MG63 (cell line): ENCODE results near the gene PLCG2. TPM values are rescaled to one million over a fixed set of nuclear protein-coding genes. Genes with fewer than 3 reads are reported as not detected.

Experiments used
- DNase-seq: peaks from one replicate; pipeline ENCODE4 v3.0.0-alpha.2; 2020
- H3K27me3 ChIP-seq: fragments of 250-450 bp; sonication (Bioruptor Pico); 2 replicates; pipeline ENCODE4 v1.5.1; 2020; ENCODE audit warnings: mild to moderate bottlenecking, moderate library complexity
- H3K36me3 ChIP-seq: fragments of 250-450 bp; sonication (Bioruptor Pico); 2 replicates; pipeline ENCODE4 v1.5.1; 2020; ENCODE audit warnings: mild to moderate bottlenecking, moderate library complexity
- H3K4me3 ChIP-seq: fragments of 250-450 bp; sonication (Bioruptor Pico); 2 replicates; pipeline ENCODE4 v1.5.1; 2020; ENCODE audit warnings: mild to moderate bottlenecking, moderate library complexity
- H3K9me3 ChIP-seq: fragments of 250-450 bp; sonication (Bioruptor Pico); 2 replicates; pipeline ENCODE4 v1.5.1; 2020; ENCODE audit warnings: mild to moderate bottlenecking, moderate library complexity
- total RNA-seq: library from RNA; depleted of rRNA; stranded (reverse); fragments of >200 nt; shearing (Covaris generic); gene quantifications from 2 replicates; pipeline ENCODE4 v1.2.3, GENCODE V29; 2014; ENCODE audit warnings: low replicate concordance

PLCG2 gene
- total RNA-seq, 1 experiment from 2014 or later: 1.0 TPM

GRCh38 chr16:81817789-81818567 is 38.9 kb downstream of the PLCG2 start:
- Histone ChIP-seq H3K36me3 (no peaks in the 10 kb centered on the region), H3K4me3 (no peak overlapping the region), H3K27me3 (no peaks in the 10 kb centered on the region), H3K9me3 (no peaks in the 10 kb centered on the region)
- no peak for DNase-seq

- no peak for DNase-seq
- H3K9me3 ChIP-seq: no peaks in the 10 kb centered on the region
- no peaks in the 10 kb centered on the region for H3K27me3 ChIP-seq
- H3K4me3 ChIP-seq: no peak overlapping the region
- no peaks in the 10 kb centered on the region for H3K36me3 ChIP-seq
Observed at GRCh38 chr16:81818568-81818896, 39.4 kb downstream of the PLCG2 start.

GRCh38 chr16:81818905-81819304 is 39.8 kb downstream of the PLCG2 start:
- no peaks in the 10 kb centered on the region for H3K27me3 ChIP-seq

GRCh38 chr16:81821436-81822128 is 42.5 kb downstream of the PLCG2 start:
- no peak for DNase-seq
- Histone ChIP-seq H3K27me3 (no peaks in the 10 kb centered on the region), H3K36me3 (no peaks in the 10 kb centered on the region), H3K4me3 (no peak overlapping the region), H3K9me3 (no peaks in the 10 kb centered on the region)

More at GRCh38 chr16:81818905-81819304, 39.8 kb downstream of the PLCG2 start:
- Histone ChIP-seq H3K9me3 (no peaks in the 10 kb centered on the region), H3K36me3 (no peaks in the 10 kb centered on the region), H3K4me3 (no peak overlapping the region)
- no peak for DNase-seq

GRCh38 chr16:81823111-81823510 is 44.0 kb downstream of the PLCG2 start:
- no peak for DNase-seq
- Histone ChIP-seq H3K27me3 (no peaks in the 10 kb centered on the region), H3K4me3 (no peak overlapping the region), H3K9me3 (no peaks in the 10 kb centered on the region), H3K36me3 (no peaks in the 10 kb centered on the region)

- H3K27me3 ChIP-seq: no peaks in the 10 kb centered on the region
- DNase-seq: no peak
Observed at GRCh38 chr16:81823734-81824133, 44.6 kb downstream of the PLCG2 start.

GRCh38 chr16:81826523-81826922 is 47.4 kb downstream of the PLCG2 start:
- Histone ChIP-seq H3K36me3 (no peaks in the 10 kb centered on the region), H3K4me3 (no peak overlapping the region), H3K9me3 (no peaks in the 10 kb centered on the region), H3K27me3 (no peaks in the 10 kb centered on the region)
- DNase-seq: no peak

More at GRCh38 chr16:81823734-81824133, 44.6 kb downstream of the PLCG2 start:
- Histone ChIP-seq H3K4me3 (no peak overlapping the region), H3K9me3 (no peaks in the 10 kb centered on the region), H3K36me3 (no peaks in the 10 kb centered on the region)

GRCh38 chr16:81830845-81831540 is 51.9 kb downstream of the PLCG2 start:
- Histone ChIP-seq H3K27me3 (no peaks in the 10 kb centered on the region), H3K36me3 (no peaks in the 10 kb centered on the region), H3K9me3 (no peaks in the 10 kb centered on the region), H3K4me3 (no peak overlapping the region)
- DNase-seq: peak; percentile 42

GRCh38 chr16:81831722-81832126 is 52.6 kb downstream of the PLCG2 start:
- no peaks in the 10 kb centered on the region for H3K9me3 ChIP-seq
- no peak overlapping the region for H3K4me3 ChIP-seq
- no peaks in the 10 kb centered on the region for H3K36me3 ChIP-seq
- DNase-seq: no peak
- H3K27me3 ChIP-seq: no peaks in the 10 kb centered on the region

GRCh38 chr16:81832801-81833547 is 53.9 kb downstream of the PLCG2 start:
- Histone ChIP-seq H3K27me3 (no peaks in the 10 kb centered on the region), H3K36me3 (no peaks in the 10 kb centered on the region), H3K9me3 (no peaks in the 10 kb centered on the region), H3K4me3 (no peak overlapping the region)
- no peak for DNase-seq

GRCh38 chr16:81833751-81834150 is 54.7 kb downstream of the PLCG2 start:
- Histone ChIP-seq H3K27me3 (no peaks in the 10 kb centered on the region), H3K9me3 (no peaks in the 10 kb centered on the region), H3K36me3 (no peaks in the 10 kb centered on the region), H3K4me3 (no peak overlapping the region)
- DNase-seq: no peak

- H3K27me3 ChIP-seq: no peaks in the 10 kb centered on the region
- H3K4me3 ChIP-seq: no peak overlapping the region
- DNase-seq: no peak
- no peaks in the 10 kb centered on the region for H3K36me3 ChIP-seq
- no peaks in the 10 kb centered on the region for H3K9me3 ChIP-seq
Observed at GRCh38 chr16:81834868-81835267, 55.8 kb downstream of the PLCG2 start.

GRCh38 chr16:81836279-81837054 is 57.4 kb downstream of the PLCG2 start:
- no peak for DNase-seq
- no peaks in the 10 kb centered on the region for H3K36me3 ChIP-seq
- H3K9me3 ChIP-seq: no peaks in the 10 kb centered on the region
- no peaks in the 10 kb centered on the region for H3K27me3 ChIP-seq
- no peak overlapping the region for H3K4me3 ChIP-seq

GRCh38 chr16:81837312-81837751 is 58.2 kb downstream of the PLCG2 start:
- Histone ChIP-seq H3K36me3 (no peaks in the 10 kb centered on the region), H3K27me3 (no peaks in the 10 kb centered on the region), H3K9me3 (no peaks in the 10 kb centered on the region), H3K4me3 (no peak overlapping the region)
- DNase-seq: no peak

GRCh38 chr16:81838794-81839193 is 59.7 kb downstream of the PLCG2 start:
- no peaks in the 10 kb centered on the region for H3K9me3 ChIP-seq
- no peak for DNase-seq
- no peaks in the 10 kb centered on the region for H3K27me3 ChIP-seq
- no peak overlapping the region for H3K4me3 ChIP-seq
- no peaks in the 10 kb centered on the region for H3K36me3 ChIP-seq

GRCh38 chr16:81841722-81842121 is 62.6 kb downstream of the PLCG2 start:
- Histone ChIP-seq H3K27me3 (no peaks in the 10 kb centered on the region), H3K36me3 (no peaks in the 10 kb centered on the region), H3K9me3 (no peaks in the 10 kb centered on the region), H3K4me3 (no peak overlapping the region)
- DNase-seq: no peak
